HL-60 (cell line): Measurements from ENCODE around the gene WSCD1.

Experiments
- DNase-seq, 2 experiments: peaks; one replicate each; pipeline ENCODE4 v3.0.0-alpha.2; 2010 to 2020; ENCODE audit warnings: low read depth in 1 of 2, low spot score in 1 of 2
- H3K27ac ChIP-seq: fragments of 250-450 bp; sonication (Bioruptor Pico); replicated peaks from 2 replicates; pipeline ENCODE4 v1.5.1; 2020; ENCODE audit warnings: mild to moderate bottlenecking, moderate library complexity
- H3K27me3 ChIP-seq: fragments of 250-450 bp; sonication (Bioruptor Pico); 2 replicates; pipeline ENCODE4 v1.5.1; 2021; ENCODE audit warnings: mild to moderate bottlenecking, moderate library complexity; ENCODE audit not compliant: insufficient read depth, poor library complexity, severe bottlenecking
- H3K4me3 ChIP-seq: replicated peaks from 2 replicates; pipeline ENCODE4 v1.5.1; 2011; ENCODE audit warnings: mild to moderate bottlenecking, control low read depth, low read length; ENCODE audit not compliant: insufficient read depth
- CTCF ChIP-seq: IDR thresholded peaks from one replicate; pipeline ENCODE4 v1.5.1; 2011; ENCODE audit warnings: low read length, control low read depth, inconsistent platforms; ENCODE audit not compliant: insufficient read depth
- GABPA ChIP-seq: IDR thresholded peaks from 2 replicates; pipeline ENCODE4 v1.6.1; 2012; ENCODE audit warnings: low read depth
- POLR2AphosphoS5 ChIP-seq: IDR thresholded peaks from 2 replicates; pipeline ENCODE4 v1.6.1; 2012; ENCODE audit warnings: low read depth
- REST ChIP-seq: IDR thresholded peaks from 2 replicates; pipeline ENCODE4 v1.6.1; 2012; ENCODE audit warnings: low read depth; ENCODE audit not compliant: insufficient replicate concordance
- SPI1 ChIP-seq: IDR thresholded peaks from 2 replicates; pipeline ENCODE4 v1.6.1; 2012; ENCODE audit warnings: low read depth, mild to moderate bottlenecking, borderline replicate concordance
- long read RNA-seq: library from polyadenylated mRNA; unstranded; transcript quantifications from one replicate; pipeline ENCODE4 v2.0.0, GENCODE V29; 2020

Gene WSCD1
- long read RNA-seq = 0 reads

GRCh38 chr17:6069539-6070429, at the start of gene WSCD1:
Gene WSCD1, plus strand, starts transcription at chr17:6070379. Its CDS starts 10,280 bp downstream, at chr17:6080659.
- Histone ChIP-seq H3K4me3 (no peak within 1 kb of the TSS), H3K27me3 (peaks cover 2% of the 10 kb centered on the region), H3K27ac (no peak within 1 kb of the TSS)
- DNase-seq = no peak
- TF ChIP-seq SPI1 = no peak

GRCh38 chr17:6021011-6021400, 49.2 kb upstream of the WSCD1 start:
- TF ChIP-seq CTCF (no peak), GABPA (no peak)
- DNase-seq = no peak
- H3K4me3 ChIP-seq = no peak overlapping the region
- H3K27me3 ChIP-seq = no peaks in the 10 kb centered on the region
- no peak overlapping the region for H3K27ac ChIP-seq

GRCh38 chr17:6021627-6022026, 48.6 kb upstream of the WSCD1 start:
- no peak overlapping the region for H3K27ac ChIP-seq
- TF ChIP-seq GABPA = no peak
- TF ChIP-seq POLR2AphosphoS5 = no peak
- TF ChIP-seq REST = no peak
- TF ChIP-seq SPI1 = no peak
- TF ChIP-seq CTCF = no peak
- H3K27me3 ChIP-seq = no peaks in the 10 kb centered on the region
- no peak for DNase-seq
- no peak overlapping the region for H3K4me3 ChIP-seq

GRCh38 chr17:6023036-6023831, 46.9 kb upstream of the WSCD1 start:
- DNase-seq = no peak
- no peak for TF ChIP-seq POLR2AphosphoS5
- no peak for TF ChIP-seq CTCF
- TF ChIP-seq GABPA = no peak
- no peak for TF ChIP-seq SPI1
- TF ChIP-seq REST = no peak
- H3K4me3 ChIP-seq = no peak overlapping the region
- no peak overlapping the region for H3K27ac ChIP-seq
- no peaks in the 10 kb centered on the region for H3K27me3 ChIP-seq
